Neural cell (in vitro differentiated cells): Measurements from ENCODE around the gene ARL6IP4. TPM values are rescaled to one million over a fixed set of nuclear protein-coding genes. Genes with fewer than 3 reads are reported as not detected.

ENCODE experiments used
- H2AFZ ChIP-seq: fragments of 200-600, 300-800 bp; sonication (generic), shearing (Covaris generic); 2 replicates; pipeline ENCODE4 v1.6.0; 2014; ENCODE audit warnings: low read depth, mild to moderate bottlenecking, antibody characterized with exemption, low read length, moderate library complexity
- H3F3A ChIP-seq: fragments of 200-600 bp; shearing (Covaris generic); 2 replicates; pipeline ENCODE4 v1.6.1; 2016; ENCODE audit warnings: mild to moderate bottlenecking, moderate library complexity, mixed read lengths, antibody characterized with exemption, low read length; ENCODE audit not compliant: insufficient read depth, poor library complexity, severe bottlenecking
- H3K27ac ChIP-seq: fragments of 200-600, 300-800 bp; sonication (generic), shearing (Covaris generic); 2 replicates; pipeline ENCODE4 v1.5.1; 2014; ENCODE audit warnings: mild to moderate bottlenecking, low read length, moderate library complexity
- H3K27me3 ChIP-seq: fragments of 300-800, 200-600 bp; sonication (generic), shearing (Covaris generic); 2 replicates; pipeline ENCODE4 v1.6.0; 2014; ENCODE audit warnings: mild to moderate bottlenecking, low read depth, low read length, moderate library complexity; ENCODE audit not compliant: insufficient read depth
- H3K36me3 ChIP-seq: fragments of 300-800, 200-600 bp; sonication (generic), shearing (Covaris generic); 2 replicates; pipeline ENCODE4 v1.5.1; 2014; ENCODE audit warnings: mild to moderate bottlenecking, antibody characterized with exemption, low read length, moderate library complexity; ENCODE audit not compliant: insufficient read depth
- H3K4me2 ChIP-seq: fragments of 300-800, 200-600 bp; sonication (generic), shearing (Covaris generic); 2 replicates; pipeline ENCODE4 v1.6.0; 2014; ENCODE audit warnings: mild to moderate bottlenecking, low read length
- H3K4me3 ChIP-seq: fragments of 300-800, 200-600 bp; sonication (generic), shearing (Covaris generic); 2 replicates; pipeline ENCODE4 v1.5.1; 2014; ENCODE audit warnings: mild to moderate bottlenecking, low read length, moderate library complexity
- H3K79me2 ChIP-seq: fragments of 200-600 bp; shearing (Covaris generic); replicated peaks from 2 replicates; pipeline ENCODE4 v1.6.0; 2014; ENCODE audit warnings: mild to moderate bottlenecking, low read length, moderate library complexity; ENCODE audit not compliant: insufficient read depth
- H3K9ac ChIP-seq: fragments of 300-800, 200-600 bp; sonication (generic), shearing (Covaris generic); 2 replicates; pipeline ENCODE4 v1.6.1; 2016; ENCODE audit warnings: mild to moderate bottlenecking, low read length, mixed read lengths
- H3K9me2 ChIP-seq: fragments of 200-600 bp; shearing (Covaris generic); 2 replicates; pipeline ENCODE4 v1.6.1; 2016; ENCODE audit warnings: mild to moderate bottlenecking, low read length, mixed read lengths; ENCODE audit not compliant: insufficient read depth
- H3K9me3 ChIP-seq: fragments of 200-600, 300-800 bp; sonication (generic), shearing (Covaris generic); 2 replicates; pipeline ENCODE4 v1.6.1; 2016; ENCODE audit warnings: mild to moderate bottlenecking, mixed run types, low read length, moderate library complexity, mixed read lengths
- H4K20me1 ChIP-seq: fragments of 200-600 bp; shearing (Covaris generic); 2 replicates; pipeline ENCODE4 v1.6.1; 2016; ENCODE audit warnings: mild to moderate bottlenecking, mixed run types; ENCODE audit not compliant: insufficient read depth
- EP300 ChIP-seq: fragments of 450-650 bp; conservative IDR thresholded peaks from 2 replicates; pipeline ENCODE4 v1.6.1; 2014; ENCODE audit warnings: antibody characterized with exemption, mild to moderate bottlenecking, moderate library complexity; ENCODE audit not compliant: poor library complexity, severe bottlenecking
- EZH2 ChIP-seq: fragments of 200-600, 300-800 bp; shearing (Covaris generic), sonication (generic); IDR thresholded peaks from 2 replicates; pipeline ENCODE4 v1.6.1; 2014; ENCODE audit warnings: antibody characterized with exemption, low read length, borderline replicate concordance, mild to moderate bottlenecking; ENCODE audit not compliant: insufficient read depth, poor library complexity, severe bottlenecking
- MXI1 ChIP-seq: fragments of 450-650 bp; conservative IDR thresholded peaks from 2 replicates; pipeline ENCODE4 v1.6.1; 2014; ENCODE audit warnings: antibody characterized with exemption, mild to moderate bottlenecking; ENCODE audit not compliant: poor library complexity, severe bottlenecking
- POLR2AphosphoS5 ChIP-seq: IDR thresholded peaks from 2 replicates; pipeline ENCODE4 v1.6.1; 2012
- RAD21 ChIP-seq: fragments of 450-650 bp; conservative IDR thresholded peaks from 2 replicates; pipeline ENCODE4 v1.6.1; 2014; ENCODE audit warnings: antibody characterized with exemption, mild to moderate bottlenecking, moderate library complexity
- SMC3 ChIP-seq: fragments of 450-650 bp; conservative IDR thresholded peaks from 2 replicates; pipeline ENCODE4 v1.6.1; 2014; ENCODE audit warnings: antibody characterized with exemption, mild to moderate bottlenecking, moderate library complexity; ENCODE audit not compliant: poor library complexity
- TAF1 ChIP-seq: IDR thresholded peaks from 2 replicates; pipeline ENCODE4 v1.6.1; 2012; ENCODE audit warnings: low read depth
- polyA plus RNA-seq: library from polyadenylated mRNA; depleted of rRNA; stranded (reverse); fragments of >200 nt; gene quantifications from 2 replicates; pipeline ENCODE4 v1.2.3, GENCODE V29; 2014
- TF ChIP-seq, protein P1 (sequence below): fragments of 450-650 bp; IDR thresholded peaks from 2 replicates; pipeline ENCODE4 v1.5.1; 2014; ENCODE audit warnings: antibody characterized with exemption, mild to moderate bottlenecking, moderate library complexity; ENCODE audit not compliant: poor library complexity, severe bottlenecking
- TF ChIP-seq, protein P2 (sequence below): IDR thresholded peaks from 2 replicates; pipeline ENCODE4 v1.6.1; 2012; ENCODE audit warnings: borderline replicate concordance

Gene ARL6IP4
- polyA plus RNA-seq, 1 donor from 2014 or later, result 190 TPM

DNA sequence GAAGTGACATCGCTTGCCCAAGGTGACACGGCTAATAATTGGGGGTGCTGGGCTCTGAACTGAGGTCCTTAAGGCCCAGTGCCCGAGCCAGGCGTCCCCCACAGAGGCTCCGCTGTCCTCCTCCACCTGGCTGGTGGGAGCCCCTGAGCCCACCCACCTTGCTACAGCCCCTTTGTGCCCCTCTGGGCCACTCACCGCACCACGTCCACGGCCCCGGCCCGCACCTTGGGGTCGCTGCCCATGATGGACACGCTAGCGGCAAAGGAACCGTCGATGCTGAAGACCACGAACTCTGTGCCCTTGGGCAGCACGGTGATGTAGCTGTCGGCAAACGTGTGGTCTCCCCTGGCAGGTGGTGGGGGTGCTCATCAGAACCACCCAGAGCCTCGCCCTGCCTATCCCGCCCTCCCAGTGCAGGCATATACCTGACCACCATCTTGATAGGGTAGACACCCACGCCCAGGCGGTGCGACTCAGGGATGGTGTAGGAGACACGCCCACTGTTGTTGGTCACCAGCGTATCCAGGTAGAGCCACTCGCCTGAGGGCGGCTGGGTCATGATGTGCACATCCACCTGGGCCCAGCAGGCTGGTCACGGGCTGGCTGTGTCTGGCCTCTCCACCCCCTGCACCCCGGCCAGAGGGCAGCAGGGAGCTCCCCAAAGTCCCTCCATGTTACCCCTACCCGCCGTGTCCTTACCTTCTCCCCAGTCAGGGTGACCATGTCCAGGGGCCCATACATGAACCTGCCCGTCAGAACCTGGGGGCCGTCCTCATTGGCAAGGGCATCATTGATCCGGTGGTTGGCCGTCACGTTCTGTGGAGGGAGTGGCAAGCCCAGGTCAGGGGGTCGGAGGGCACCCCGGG is 6.8 kb downstream of the ARL6IP4 start:
- H3K9me2 ChIP-seq, result no peaks in the 10 kb centered on the region
- H3K27ac ChIP-seq, result no peak overlapping the region
- no peak overlapping the region for H3K4me2 ChIP-seq
- no peaks in the 10 kb centered on the region for H3K79me2 ChIP-seq
- H4K20me1 ChIP-seq, result no peaks in the 10 kb centered on the region
- H3F3A ChIP-seq, result no peaks in the 10 kb centered on the region
- H3K36me3 ChIP-seq, result no peaks in the 10 kb centered on the region
- TF ChIP-seq EZH2, result no peak
- TF ChIP-seq TAF1, result no peak
- no peak for TF ChIP-seq MXI1
- no peak for TF ChIP-seq EP300
- no peak for TF ChIP-seq RAD21
- H3K4me3 ChIP-seq, result no peak overlapping the region
- no peaks in the 10 kb centered on the region for H3K9me3 ChIP-seq
- no peak overlapping the region for H2AFZ ChIP-seq
- H3K9ac ChIP-seq, result no peak overlapping the region
- no peaks in the 10 kb centered on the region for H3K27me3 ChIP-seq

DNA sequence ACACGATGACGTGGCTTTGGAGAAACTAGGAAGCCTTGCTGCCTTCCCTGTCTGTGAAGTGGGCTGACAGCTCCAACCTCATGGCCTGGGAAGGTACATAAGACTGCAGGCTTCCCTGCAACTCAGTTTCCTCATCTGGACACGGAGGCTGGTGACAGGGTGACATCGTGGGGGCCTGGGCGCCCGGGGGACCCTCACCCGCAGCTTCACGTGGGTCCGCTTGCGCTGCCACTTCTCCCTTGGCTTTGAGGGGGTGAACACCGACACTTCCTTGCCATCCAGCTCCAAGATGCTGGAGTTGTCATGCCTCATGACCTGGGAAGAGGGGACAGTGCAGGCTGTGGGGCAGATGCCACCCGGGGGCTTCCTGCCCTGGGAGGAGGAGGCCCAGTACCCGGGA is 7.6 kb downstream of the ARL6IP4 start:
- TF ChIP-seq EZH2 (no peak), SMC3 (no peak), TAF1 (no peak), MXI1 (no peak), POLR2AphosphoS5 (no peak), RAD21 (no peak), EP300 (no peak)
- TF ChIP-seq, protein P1, sequence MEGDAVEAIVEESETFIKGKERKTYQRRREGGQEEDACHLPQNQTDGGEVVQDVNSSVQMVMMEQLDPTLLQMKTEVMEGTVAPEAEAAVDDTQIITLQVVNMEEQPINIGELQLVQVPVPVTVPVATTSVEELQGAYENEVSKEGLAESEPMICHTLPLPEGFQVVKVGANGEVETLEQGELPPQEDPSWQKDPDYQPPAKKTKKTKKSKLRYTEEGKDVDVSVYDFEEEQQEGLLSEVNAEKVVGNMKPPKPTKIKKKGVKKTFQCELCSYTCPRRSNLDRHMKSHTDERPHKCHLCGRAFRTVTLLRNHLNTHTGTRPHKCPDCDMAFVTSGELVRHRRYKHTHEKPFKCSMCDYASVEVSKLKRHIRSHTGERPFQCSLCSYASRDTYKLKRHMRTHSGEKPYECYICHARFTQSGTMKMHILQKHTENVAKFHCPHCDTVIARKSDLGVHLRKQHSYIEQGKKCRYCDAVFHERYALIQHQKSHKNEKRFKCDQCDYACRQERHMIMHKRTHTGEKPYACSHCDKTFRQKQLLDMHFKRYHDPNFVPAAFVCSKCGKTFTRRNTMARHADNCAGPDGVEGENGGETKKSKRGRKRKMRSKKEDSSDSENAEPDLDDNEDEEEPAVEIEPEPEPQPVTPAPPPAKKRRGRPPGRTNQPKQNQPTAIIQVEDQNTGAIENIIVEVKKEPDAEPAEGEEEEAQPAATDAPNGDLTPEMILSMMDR, result no peak
- TF ChIP-seq, protein P2, sequence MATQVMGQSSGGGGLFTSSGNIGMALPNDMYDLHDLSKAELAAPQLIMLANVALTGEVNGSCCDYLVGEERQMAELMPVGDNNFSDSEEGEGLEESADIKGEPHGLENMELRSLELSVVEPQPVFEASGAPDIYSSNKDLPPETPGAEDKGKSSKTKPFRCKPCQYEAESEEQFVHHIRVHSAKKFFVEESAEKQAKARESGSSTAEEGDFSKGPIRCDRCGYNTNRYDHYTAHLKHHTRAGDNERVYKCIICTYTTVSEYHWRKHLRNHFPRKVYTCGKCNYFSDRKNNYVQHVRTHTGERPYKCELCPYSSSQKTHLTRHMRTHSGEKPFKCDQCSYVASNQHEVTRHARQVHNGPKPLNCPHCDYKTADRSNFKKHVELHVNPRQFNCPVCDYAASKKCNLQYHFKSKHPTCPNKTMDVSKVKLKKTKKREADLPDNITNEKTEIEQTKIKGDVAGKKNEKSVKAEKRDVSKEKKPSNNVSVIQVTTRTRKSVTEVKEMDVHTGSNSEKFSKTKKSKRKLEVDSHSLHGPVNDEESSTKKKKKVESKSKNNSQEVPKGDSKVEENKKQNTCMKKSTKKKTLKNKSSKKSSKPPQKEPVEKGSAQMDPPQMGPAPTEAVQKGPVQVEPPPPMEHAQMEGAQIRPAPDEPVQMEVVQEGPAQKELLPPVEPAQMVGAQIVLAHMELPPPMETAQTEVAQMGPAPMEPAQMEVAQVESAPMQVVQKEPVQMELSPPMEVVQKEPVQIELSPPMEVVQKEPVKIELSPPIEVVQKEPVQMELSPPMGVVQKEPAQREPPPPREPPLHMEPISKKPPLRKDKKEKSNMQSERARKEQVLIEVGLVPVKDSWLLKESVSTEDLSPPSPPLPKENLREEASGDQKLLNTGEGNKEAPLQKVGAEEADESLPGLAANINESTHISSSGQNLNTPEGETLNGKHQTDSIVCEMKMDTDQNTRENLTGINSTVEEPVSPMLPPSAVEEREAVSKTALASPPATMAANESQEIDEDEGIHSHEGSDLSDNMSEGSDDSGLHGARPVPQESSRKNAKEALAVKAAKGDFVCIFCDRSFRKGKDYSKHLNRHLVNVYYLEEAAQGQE, result no peak
- Histone ChIP-seq H3K9ac (no peak overlapping the region), H3F3A (no peaks in the 10 kb centered on the region), H3K4me3 (no peak overlapping the region), H3K27me3 (no peaks in the 10 kb centered on the region), H3K4me2 (no peak overlapping the region), H4K20me1 (no peaks in the 10 kb centered on the region), H3K27ac (no peak overlapping the region), H3K9me2 (no peaks in the 10 kb centered on the region), H3K36me3 (no peaks in the 10 kb centered on the region), H2AFZ (no peak overlapping the region), H3K79me2 (no peaks in the 10 kb centered on the region), H3K9me3 (no peaks in the 10 kb centered on the region)
